CD4-positive, CD25-positive, alpha-beta regulatory T cell (primary cell): ENCODE measurements around the gene ARHGEF26. TPM values are rescaled to one million over a fixed set of nuclear protein-coding genes. Genes with fewer than 3 reads are reported as not detected.
"Not testable (repeated sequence)": the region's sequence is repeated elsewhere in the genome, so short reads cannot be mapped to it uniquely, and the experiment has no call there.

ENCODE experiments used
- ATAC-seq, 2 donors: fragments of 150-1000 bp; cut with Tn5 transposase; one replicate each; pipeline ENCODE4 v1.10.0; 2021; ENCODE audit warnings: low read depth in 2 of 2, moderate number of reproducible peaks in 2 of 2, moderate library complexity in 1 of 2
- DNase-seq, 3 donors: peaks; one replicate each; pipeline versions ENCODE4 v3.0.0 to v3.0.0-alpha.2; 2012 to 2022; ENCODE audit warnings: mixed read lengths in 1 of 3
- H3K27ac ChIP-seq: one replicate; pipeline ENCODE4 v1.7.0; 2013; ENCODE audit warnings: mild to moderate bottlenecking, low read length; ENCODE audit not compliant: insufficient read depth, poor library complexity, severe bottlenecking
- H3K27me3 ChIP-seq: one replicate; pipeline ENCODE4 v1.7.0; 2013; ENCODE audit warnings: low read length; ENCODE audit not compliant: control insufficient read depth, insufficient read depth
- H3K36me3 ChIP-seq: one replicate; pipeline ENCODE4 v1.7.0; 2013; ENCODE audit warnings: mild to moderate bottlenecking, low read length, moderate library complexity; ENCODE audit not compliant: control insufficient read depth, insufficient read depth
- H3K4me1 ChIP-seq: 2 replicates; pipeline ENCODE4 v1.7.0; 2013; ENCODE audit warnings: mild to moderate bottlenecking, low read length; ENCODE audit not compliant: insufficient read depth, control insufficient read depth, poor library complexity, severe bottlenecking
- H3K4me3 ChIP-seq: one replicate; pipeline ENCODE4 v1.7.0; 2013; ENCODE audit warnings: low read depth, mild to moderate bottlenecking, low read length, moderate library complexity
- H3K9me3 ChIP-seq, 2 experiments: 1 replicate in 1 of 2; 2 replicates in 1 of 2; pipeline ENCODE4 v1.7.0; 2013; ENCODE audit warnings: low read length in 2 of 2, mild to moderate bottlenecking in 1 of 2, moderate library complexity in 1 of 2; ENCODE audit not compliant: control insufficient read depth in 2 of 2
- H3K27ac Mint-ChIP-seq, 3 donors: one replicate each; pipeline ENCODE4 v1.8.0; 2020 to 2022; ENCODE audit warnings: mild to moderate bottlenecking in 3 of 3, mixed read lengths in 3 of 3, moderate library complexity in 2 of 3
- H3K27me3 Mint-ChIP-seq: one replicate; pipeline ENCODE4 v1.8.0; 2022; ENCODE audit warnings: mild to moderate bottlenecking, mixed read lengths
- H3K36me3 Mint-ChIP-seq: one replicate; pipeline ENCODE4 v1.8.0; 2020; ENCODE audit warnings: mixed read lengths
- H3K4me1 Mint-ChIP-seq, 4 donors: one replicate each; pipeline ENCODE4 v1.8.0; 2020 to 2022; ENCODE audit warnings: mixed read lengths in 4 of 4, mild to moderate bottlenecking in 1 of 4
- H3K4me3 Mint-ChIP-seq, 4 donors: one replicate each; pipeline ENCODE4 v1.8.0; 2020 to 2022; ENCODE audit warnings: mild to moderate bottlenecking in 4 of 4, mixed read lengths in 4 of 4, moderate library complexity in 3 of 4
- H3K9me3 Mint-ChIP-seq, 7 donors: one replicate each; pipeline ENCODE4 v1.8.0; 2020 to 2022; ENCODE audit warnings: mixed read lengths in 7 of 7, mild to moderate bottlenecking in 3 of 7, moderate library complexity in 2 of 7
- polyA plus RNA-seq, 4 donors: library from polyadenylated mRNA; unstranded; fragments of 300-500 nt; fragmentation: Illumina TruSeq; gene quantifications; one replicate each; pipeline ENCODE4 v1.2.3, GENCODE V29; 2021
- total RNA-seq: library from RNA; stranded (reverse); gene quantifications from one replicate; pipeline ENCODE4 v1.2.3, GENCODE V29; 2022

ARHGEF26 gene
- total and polyA plus RNA-seq, 5 donors from 2014 or later = 0.09 to 0.13 TPM; not detected in 3

DNA sequence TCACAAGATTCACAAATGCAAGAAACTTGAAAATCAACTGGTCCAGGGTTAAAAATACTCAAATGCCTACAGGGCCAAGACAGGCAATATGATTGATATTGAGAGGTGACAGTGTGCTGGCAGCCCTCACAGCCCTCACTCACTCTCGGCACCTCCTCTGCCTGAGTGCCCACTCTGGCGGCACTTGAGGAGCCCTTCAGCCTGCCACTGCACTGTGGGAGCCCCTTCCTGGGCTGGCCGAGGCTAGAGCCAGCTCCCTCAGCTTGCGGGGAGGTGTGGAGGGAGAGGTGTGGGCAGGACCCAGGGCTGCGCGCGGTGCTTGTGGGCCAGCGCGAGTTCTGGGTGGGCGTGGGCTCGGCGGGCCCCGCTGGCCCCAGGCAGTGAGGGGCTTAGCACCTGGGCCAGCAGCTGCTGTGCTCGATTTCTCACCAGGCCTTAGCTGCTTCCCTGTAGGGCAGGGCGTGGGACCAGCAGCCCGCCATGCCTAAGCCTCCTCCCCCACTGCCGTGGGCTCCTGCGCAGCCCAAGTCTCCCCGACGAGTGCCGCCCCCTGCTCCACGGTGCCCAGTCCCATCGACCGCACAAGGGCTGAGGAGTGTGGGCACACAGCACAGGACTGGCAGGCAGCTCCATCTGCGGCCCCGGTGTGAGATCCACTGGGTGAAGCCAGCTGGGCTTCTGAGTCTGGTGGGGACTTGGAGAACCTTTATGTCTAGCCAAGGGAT is 33.3 kb upstream of the ARHGEF26 start:
- not testable (repeated sequence) for H3K36me3 Mint-ChIP-seq, H3K27ac ChIP-seq, H3K4me1 ChIP-seq, H3K9me3 ChIP-seq, H3K4me1 Mint-ChIP-seq, H3K9me3 Mint-ChIP-seq, DNase-seq, ATAC-seq, H3K27ac Mint-ChIP-seq, H3K36me3 ChIP-seq, H3K27me3 ChIP-seq, H3K4me3 Mint-ChIP-seq, H3K4me3 ChIP-seq, H3K27me3 Mint-ChIP-seq

DNA sequence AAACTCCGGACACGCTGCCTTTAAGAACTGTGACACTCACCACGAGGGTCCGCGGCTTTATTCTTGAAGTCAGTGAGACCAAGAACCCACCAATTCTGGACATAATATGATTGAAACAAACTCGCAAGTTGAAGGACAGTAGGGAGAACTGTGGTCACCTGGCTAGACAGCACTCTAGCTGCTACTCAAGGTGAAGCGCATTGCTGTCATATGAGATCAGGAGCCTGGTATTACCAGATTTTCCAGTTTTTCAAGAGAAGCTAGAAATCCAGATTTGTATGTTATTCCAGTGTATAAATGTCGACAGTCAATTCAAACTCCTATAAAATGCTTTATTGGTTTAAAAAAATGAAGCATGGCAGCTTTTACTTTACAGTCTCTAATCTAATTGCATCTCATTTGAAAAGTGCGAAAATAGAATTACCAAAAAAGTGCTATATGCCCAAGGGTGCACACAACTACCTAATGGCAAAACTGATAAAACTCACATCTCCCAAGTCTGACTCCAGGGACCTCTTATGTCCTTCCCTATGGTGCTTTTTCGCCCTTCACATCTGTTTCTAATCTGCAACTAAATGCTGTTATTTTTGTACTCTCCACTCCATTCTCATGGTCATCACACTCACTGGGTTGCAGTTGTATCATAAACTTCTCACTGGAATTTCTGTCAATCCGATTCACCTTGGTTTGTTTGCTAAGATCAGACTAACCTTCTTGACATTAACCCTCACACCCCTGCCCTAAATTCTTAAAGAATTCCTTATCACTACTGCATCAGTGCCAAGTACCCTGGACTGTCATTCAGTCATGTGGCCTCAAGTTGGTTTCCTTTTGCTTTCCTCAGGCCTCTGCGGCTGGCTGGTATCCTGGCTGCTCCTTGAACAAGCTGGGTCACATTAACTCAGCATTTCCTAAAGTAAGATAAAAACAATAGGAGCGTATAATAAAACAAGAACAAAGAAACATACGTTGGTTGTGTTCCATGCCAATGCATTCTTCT is 31.5 kb upstream of the ARHGEF26 start:
- Mint-ChIP-seq H3K27ac (no peak overlapping the region), H3K4me3 (no peak overlapping the region)
- no peaks in the 10 kb centered on the region for H3K4me1 ChIP-seq

DNA sequence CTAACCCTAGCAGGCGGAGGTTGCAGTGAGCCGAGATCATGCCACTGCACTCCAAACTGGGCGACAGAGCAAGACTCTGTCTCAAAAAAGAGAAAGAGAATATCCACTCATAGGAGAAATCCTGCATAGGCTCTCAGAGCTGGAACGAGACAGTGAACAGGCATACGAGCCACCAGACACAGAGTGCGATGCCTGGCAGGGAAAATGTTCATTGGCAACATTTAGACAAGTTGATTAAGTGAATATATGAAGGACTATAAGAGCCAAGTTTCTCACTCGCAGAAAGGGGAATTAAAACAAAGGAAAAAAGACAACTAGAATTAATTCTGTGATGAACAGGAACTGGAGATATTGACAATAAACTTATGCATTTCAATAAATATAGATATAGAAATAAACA is 27.1 kb upstream of the ARHGEF26 start:
- Mint-ChIP-seq H3K9me3 (peaks cover 0 to 3% (median 0%) of the 10 kb centered on the region in 7 donors), H3K36me3 (no peaks in the 10 kb centered on the region), H3K4me1 (no peaks in the 10 kb centered on the region), H3K27me3 (no peaks in the 10 kb centered on the region), H3K4me3 (no peak overlapping the region), H3K27ac (no peak overlapping the region)
- H3K27ac ChIP-seq = no peak overlapping the region
- no peaks in the 10 kb centered on the region for H3K36me3 ChIP-seq
- H3K4me1 ChIP-seq = no peaks in the 10 kb centered on the region
- H3K9me3 ChIP-seq = no peaks in the 10 kb centered on the region
- DNase-seq (no peak), ATAC-seq (no peak)
- no peak overlapping the region for H3K4me3 ChIP-seq
- no peaks in the 10 kb centered on the region for H3K27me3 ChIP-seq

More for the DNA sequence above, 31.5 kb upstream of the ARHGEF26 start:
- no peaks in the 10 kb centered on the region for H3K36me3 Mint-ChIP-seq
- Histone ChIP-seq H3K27me3 (no peaks in the 10 kb centered on the region), H3K27ac (no peak overlapping the region), H3K9me3 (no peaks in the 10 kb centered on the region), H3K36me3 (no peaks in the 10 kb centered on the region), H3K4me3 (no peak overlapping the region)
- ATAC-seq (no peak), DNase-seq (no peak)
- no peaks in the 10 kb centered on the region for H3K4me1 Mint-ChIP-seq
- H3K9me3 Mint-ChIP-seq = peaks cover 0 to 3% (median 0%) of the 10 kb centered on the region in 7 donors
- no peaks in the 10 kb centered on the region for H3K27me3 Mint-ChIP-seq

DNA sequence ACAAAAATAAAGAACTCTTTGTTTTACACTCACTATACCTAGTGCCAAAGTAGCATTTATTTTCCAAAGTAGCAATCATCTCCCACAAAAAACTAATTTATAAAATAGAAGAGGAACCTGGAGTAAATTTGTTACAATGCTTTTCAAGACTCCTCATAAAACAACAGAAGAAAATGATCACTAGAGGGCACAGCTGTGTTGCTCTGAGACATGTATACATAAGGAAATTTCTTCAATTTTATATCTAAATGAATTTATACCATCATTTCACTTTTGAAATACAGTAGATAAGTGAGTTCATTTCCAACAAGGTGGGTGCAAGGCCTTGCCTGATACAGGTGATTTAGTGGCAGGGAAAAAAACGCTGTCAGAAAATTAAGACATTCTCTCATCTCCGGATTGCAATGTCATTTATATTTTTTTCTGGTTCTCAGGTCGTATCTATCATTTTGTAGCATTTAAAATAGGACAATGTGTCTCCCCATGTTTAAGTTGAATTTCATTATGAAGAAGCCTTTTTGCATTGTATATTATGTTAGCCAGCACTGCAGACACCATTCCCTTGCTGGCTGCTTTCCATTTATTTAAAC is 25.3 kb upstream of the ARHGEF26 start:
- DNase-seq (peak in 1 of 3 donors; percentile 4), ATAC-seq (no peak)
- H3K36me3 ChIP-seq = no peaks in the 10 kb centered on the region
- H3K9me3 ChIP-seq = no peaks in the 10 kb centered on the region
- H3K4me1 ChIP-seq = no peaks in the 10 kb centered on the region
- H3K4me3 Mint-ChIP-seq = no peak overlapping the region
- H3K27me3 ChIP-seq = no peaks in the 10 kb centered on the region
- H3K27ac Mint-ChIP-seq = no peak overlapping the region
- H3K27ac ChIP-seq = no peak overlapping the region
- peaks cover 0 to 2% (median 0%) of the 10 kb centered on the region in 7 donors for H3K9me3 Mint-ChIP-seq
- H3K36me3 Mint-ChIP-seq = no peaks in the 10 kb centered on the region
- H3K4me3 ChIP-seq = no peak overlapping the region
- no peaks in the 10 kb centered on the region for H3K4me1 Mint-ChIP-seq
- no peaks in the 10 kb centered on the region for H3K27me3 Mint-ChIP-seq

DNA sequence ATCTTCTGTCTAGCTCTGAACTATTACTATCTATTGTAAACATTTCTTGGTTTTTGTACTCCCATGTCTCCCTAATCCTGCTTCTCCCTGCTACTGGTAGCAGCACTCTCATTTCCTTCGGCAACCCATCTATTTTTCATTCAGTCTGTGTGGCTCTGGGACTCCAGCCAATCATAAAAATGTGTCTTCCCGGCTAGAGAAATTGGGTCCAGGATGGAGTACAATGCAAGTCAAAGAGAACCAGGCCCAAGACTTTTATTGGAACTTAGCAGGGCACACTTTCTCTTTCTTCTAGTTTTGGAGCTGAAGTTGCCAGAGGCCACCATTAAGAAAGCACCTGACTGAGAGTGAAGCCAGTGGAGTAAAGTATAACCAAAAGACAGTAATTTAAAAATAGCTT is 22.8 kb upstream of the ARHGEF26 start:
- H3K9me3 Mint-ChIP-seq = no peaks in the 10 kb centered on the region
- no peak overlapping the region for H3K4me3 Mint-ChIP-seq
- Histone ChIP-seq H3K4me3 (no peak overlapping the region), H3K4me1 (no peaks in the 10 kb centered on the region), H3K27ac (no peak overlapping the region), H3K36me3 (no peaks in the 10 kb centered on the region), H3K27me3 (no peaks in the 10 kb centered on the region), H3K9me3 (no peaks in the 10 kb centered on the region)
- DNase-seq (no peak), ATAC-seq (no peak)
- H3K4me1 Mint-ChIP-seq = no peaks in the 10 kb centered on the region
- H3K36me3 Mint-ChIP-seq = no peaks in the 10 kb centered on the region
- no peaks in the 10 kb centered on the region for H3K27me3 Mint-ChIP-seq
- no peak overlapping the region for H3K27ac Mint-ChIP-seq

DNA sequence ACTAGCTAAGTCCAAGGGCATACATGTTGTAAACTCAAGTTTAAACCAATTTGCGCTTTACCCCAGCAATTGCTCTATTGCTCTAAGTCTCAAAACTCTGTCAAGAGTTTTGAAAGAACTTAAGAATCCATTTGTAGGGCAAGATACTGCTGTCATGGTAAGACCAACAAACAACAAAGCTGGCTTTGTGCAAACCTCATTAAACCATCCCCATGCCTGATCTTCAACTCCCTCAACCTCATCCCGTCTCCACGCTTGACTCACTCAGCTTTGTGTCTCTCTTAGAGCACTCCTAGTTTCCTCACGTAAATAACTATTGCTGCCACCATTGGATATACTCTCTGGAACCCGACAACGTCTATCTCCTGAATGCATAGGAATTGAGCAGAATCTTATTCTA is 20.6 kb upstream of the ARHGEF26 start:
- H3K4me3 Mint-ChIP-seq = no peak overlapping the region
- no peaks in the 10 kb centered on the region for H3K4me1 ChIP-seq
- no peaks in the 10 kb centered on the region for H3K9me3 ChIP-seq
- no peaks in the 10 kb centered on the region for H3K27me3 ChIP-seq
- DNase-seq (no peak), ATAC-seq (no peak)
- no peaks in the 10 kb centered on the region for H3K36me3 Mint-ChIP-seq
- H3K4me3 ChIP-seq = no peak overlapping the region
- H3K27ac ChIP-seq = no peak overlapping the region
- no peaks in the 10 kb centered on the region for H3K36me3 ChIP-seq
- no peaks in the 10 kb centered on the region for H3K4me1 Mint-ChIP-seq
- H3K9me3 Mint-ChIP-seq = no peaks in the 10 kb centered on the region
- no peaks in the 10 kb centered on the region for H3K27me3 Mint-ChIP-seq
- H3K27ac Mint-ChIP-seq = no peak overlapping the region

DNA sequence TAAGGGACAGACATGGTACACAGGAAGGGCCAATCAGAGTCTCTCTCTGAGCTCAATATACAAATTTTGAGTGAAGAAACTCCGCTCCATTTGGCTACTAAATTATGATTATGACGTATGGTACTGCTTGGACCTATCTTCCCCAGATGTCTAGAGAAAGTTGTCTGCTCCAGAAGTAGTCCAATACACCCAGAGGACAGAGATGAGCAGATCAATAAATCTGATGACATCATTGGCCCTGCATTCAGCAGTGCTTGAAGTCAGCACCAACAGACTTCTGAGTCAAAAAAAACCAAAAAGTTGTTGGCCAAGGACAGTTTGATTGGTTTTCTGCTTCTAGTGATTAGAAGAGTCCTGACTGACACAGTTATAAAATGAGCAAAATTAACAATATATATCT is 19.9 kb upstream of the ARHGEF26 start:
- ATAC-seq (no peak), DNase-seq (no peak)
- Histone ChIP-seq H3K36me3 (no peaks in the 10 kb centered on the region), H3K9me3 (no peaks in the 10 kb centered on the region), H3K27ac (no peak overlapping the region), H3K4me3 (no peak overlapping the region), H3K4me1 (no peaks in the 10 kb centered on the region), H3K27me3 (no peaks in the 10 kb centered on the region)
- H3K36me3 Mint-ChIP-seq = no peaks in the 10 kb centered on the region
- no peak overlapping the region for H3K4me3 Mint-ChIP-seq
- no peaks in the 10 kb centered on the region for H3K4me1 Mint-ChIP-seq
- no peaks in the 10 kb centered on the region for H3K9me3 Mint-ChIP-seq
- H3K27ac Mint-ChIP-seq = no peak overlapping the region
- H3K27me3 Mint-ChIP-seq = no peaks in the 10 kb centered on the region
